T-helper 1 cell (primary cell): ENCODE data around the gene ADIPOQ.
"Not testable (repeated sequence)": the region's sequence is repeated elsewhere in the genome, so short reads cannot be mapped to it uniquely, and the experiment has no call there.

Source experiments
- DNase-seq, 5 donors: peaks; one replicate each; pipeline ENCODE4 v3.0.0-alpha.2; 2012 to 2020

ADIPOQ gene

DNA sequence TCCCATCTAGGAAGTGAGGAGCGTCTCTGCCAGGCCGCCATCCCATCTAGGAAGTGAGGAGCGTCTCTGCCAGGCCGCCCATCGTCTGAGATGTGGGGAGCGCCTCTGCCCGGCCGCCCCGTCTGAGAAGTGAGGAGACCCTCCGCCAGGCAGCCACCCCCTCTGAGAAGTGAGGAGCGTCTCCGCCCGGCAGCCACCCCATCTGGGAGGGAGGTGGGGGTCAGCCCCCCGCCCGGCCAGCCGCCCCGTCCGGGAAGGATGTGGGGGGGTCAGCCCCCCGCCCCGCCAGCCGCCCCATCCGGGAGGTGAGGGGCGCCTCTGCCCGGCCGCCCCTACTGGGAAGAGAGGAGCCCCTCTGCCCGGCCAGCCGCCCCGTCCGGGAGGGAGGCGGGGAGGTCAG lies 31.3 kb downstream of the ADIPOQ start:
- not testable (repeated sequence) for DNase-seq

GRCh38 chr3:186874216-186874615 lies 31.7 kb downstream of the ADIPOQ start:
- DNase-seq: not testable (repeated sequence)

- DNase-seq: not testable (repeated sequence)
Observed at GRCh38 chr3:186874841-186875240, 32.3 kb downstream of the ADIPOQ start.

GRCh38 chr3:186875708-186876107 lies 33.2 kb downstream of the ADIPOQ start:
- no peak for DNase-seq

DNA sequence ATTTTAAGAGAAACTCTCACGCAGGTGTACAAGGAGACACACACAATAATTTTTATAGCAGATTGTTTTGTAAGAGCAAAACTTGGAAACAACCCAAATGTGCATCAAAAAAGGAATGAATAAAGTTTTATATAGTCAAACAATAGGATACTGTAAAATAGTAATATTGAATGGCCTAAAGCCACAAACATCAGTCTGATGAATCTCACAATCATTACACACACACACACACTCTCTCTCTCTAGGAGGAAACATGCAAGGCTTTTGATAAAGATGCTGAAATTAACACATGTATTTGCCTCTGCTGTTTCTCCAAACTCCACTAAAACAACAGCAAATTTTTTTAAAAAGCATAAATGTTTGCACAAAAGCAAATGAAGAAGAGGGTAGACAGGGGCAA lies 37.3 kb downstream of the ADIPOQ start:
- peak in 1 of 5 donors; percentile 28 for DNase-seq

GRCh38 chr3:186880406-186880805 lies 37.9 kb downstream of the ADIPOQ start:
- peak in 1 of 5 donors; percentile 79 for DNase-seq

- DNase-seq: peak in 1 of 5 donors; percentile 68
Observed at GRCh38 chr3:186882150-186882524, 39.6 kb downstream of the ADIPOQ start.

- peak in 1 of 5 donors; percentile 89 for DNase-seq
Observed at GRCh38 chr3:186882881-186883685, 40.6 kb downstream of the ADIPOQ start.

DNA sequence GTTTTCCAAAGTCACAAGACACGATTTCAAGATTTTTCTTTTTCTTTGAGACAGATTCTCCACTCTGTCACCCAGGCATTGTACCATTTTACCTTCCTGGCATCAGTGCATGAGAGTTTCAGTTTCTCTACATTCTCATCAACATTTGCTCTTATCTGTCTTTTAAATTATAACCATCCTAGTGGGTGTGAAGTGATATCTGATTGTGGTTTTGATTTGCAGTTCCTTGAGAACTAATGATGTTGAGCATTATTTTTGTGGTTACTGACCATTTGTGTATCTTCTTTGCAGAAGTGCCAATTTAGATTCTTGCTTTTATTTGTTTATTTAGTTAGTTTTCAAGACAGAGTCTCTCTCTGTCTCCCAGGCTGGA lies 41.2 kb downstream of the ADIPOQ start:
- peak in 1 of 5 donors; percentile 58 for DNase-seq

GRCh38 chr3:186884868-186885267 lies 42.4 kb downstream of the ADIPOQ start:
- DNase-seq: not testable (repeated sequence)

DNA sequence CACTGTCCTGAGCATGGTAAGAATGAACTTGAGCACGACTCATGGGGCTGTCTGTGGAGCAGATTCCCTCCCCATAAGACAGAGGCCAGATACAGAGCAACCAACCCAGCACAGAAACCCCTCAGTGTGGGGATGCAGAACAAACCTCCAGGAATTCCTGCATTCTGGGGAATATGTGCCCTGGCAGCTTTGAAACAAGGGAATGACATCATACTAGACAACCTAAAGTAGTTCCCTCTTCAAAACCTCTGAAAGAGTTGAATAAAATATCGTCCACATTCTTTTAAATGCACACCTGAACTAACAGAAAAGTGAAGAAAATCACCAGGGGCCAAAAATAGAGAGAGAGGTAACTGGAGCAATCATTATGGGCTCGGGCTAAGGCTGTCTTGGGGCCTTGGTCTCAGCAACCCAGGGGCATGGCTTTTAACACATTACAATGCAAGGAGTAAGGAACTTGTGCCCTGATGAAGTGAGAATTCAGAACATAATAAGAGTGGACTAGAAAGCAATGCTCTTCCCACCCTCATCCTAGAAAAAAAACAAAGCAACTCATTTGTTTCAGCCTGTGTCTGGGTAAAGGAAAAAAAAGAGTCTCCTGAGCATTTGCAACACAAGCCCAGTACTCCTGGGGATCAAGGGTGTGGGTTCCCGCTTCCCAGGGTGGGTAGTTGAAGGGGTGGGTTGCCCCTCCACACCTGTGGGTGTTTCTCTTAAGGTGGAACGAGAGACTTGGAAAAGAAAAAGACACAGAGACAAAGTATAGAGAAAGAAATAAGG lies 43.9 kb downstream of the ADIPOQ start:
- no peak for DNase-seq

DNA sequence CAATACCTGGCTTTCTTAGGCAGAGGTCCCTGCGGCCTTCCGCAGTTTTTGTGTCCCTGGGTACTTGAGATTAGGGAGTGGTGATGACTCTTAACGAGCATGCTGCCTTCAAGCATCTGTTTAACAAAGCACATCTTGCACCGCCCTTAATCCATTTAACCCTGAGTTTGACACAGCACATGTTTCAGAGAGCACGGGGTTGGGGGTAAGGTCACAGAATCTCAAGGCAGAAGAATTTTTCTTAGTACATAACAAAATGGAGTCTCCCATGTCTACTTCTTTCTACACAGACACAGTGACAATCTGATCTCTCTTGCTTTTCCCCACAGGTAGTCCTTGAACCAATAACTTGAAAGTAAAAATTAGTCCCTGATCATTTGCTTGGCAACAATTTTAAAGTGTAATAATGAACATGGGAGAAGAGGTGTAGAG lies 45.0 kb downstream of the ADIPOQ start:
- not testable (repeated sequence) for DNase-seq

DNA sequence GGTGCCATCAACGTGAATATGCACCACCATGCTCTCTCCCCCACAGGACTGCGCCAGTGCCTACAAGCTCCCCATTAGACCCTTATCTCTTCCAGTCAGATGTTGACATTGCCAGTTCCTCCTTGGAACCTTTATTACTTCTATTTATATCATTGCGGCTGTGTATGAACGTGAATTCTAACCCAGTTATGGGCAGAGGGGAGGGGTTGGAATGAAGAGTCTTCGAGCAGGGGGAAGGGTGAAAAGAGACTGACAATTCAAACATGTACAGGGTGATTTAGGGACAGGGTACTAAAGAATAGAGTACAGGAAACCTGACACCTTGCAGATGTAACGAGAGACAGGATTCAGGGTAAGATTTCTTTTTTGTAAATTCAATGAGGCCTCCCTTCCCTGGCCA lies 46.1 kb downstream of the ADIPOQ start:
- no peak for DNase-seq

DNA sequence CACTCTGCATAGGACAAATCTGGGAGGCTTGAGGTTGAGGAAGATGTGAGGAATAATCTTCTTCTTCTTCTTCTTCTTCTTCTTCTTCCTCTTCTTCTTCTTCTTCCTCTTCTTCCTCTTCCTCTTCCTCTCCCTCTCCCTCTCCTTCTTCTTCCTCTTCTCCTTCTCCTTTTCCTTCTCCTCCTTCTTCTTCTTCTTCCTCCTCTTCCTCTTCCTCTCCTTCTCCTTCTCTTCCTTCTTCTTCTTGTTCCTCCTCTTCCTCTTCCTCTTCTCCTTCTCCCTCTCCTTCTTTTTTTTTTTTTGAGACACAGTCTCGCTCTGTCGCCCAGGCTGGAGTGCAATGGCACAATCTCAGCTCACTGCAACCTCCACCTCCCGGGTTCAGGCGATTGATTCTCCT lies 47.2 kb downstream of the ADIPOQ start:
- not testable (repeated sequence) for DNase-seq

DNA sequence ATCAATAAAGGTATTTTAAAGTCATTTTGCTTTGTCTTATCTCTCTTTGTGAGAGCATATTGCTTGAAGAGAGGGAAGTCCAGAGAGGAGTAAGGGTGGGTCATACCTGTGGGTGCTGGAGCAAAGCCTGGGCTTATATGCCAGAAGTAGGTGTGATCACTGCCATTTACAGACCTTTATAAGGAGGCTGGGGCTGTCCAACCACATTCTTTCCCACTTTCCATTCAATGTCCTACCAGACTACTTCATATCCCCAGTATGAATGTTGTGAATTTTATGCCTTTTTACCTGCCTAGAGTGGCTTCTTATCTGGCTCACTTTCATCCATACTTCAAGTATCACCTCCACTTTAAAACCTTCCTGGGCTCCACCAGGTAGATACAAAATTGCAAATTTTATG lies 48.4 kb downstream of the ADIPOQ start:
- DNase-seq: no peak

GRCh38 chr3:186893071-186893470 lies 50.6 kb downstream of the ADIPOQ start:
- DNase-seq: not testable (repeated sequence)

- no peak for DNase-seq
Observed at GRCh38 chr3:186895406-186895805, 52.9 kb downstream of the ADIPOQ start.

GRCh38 chr3:186896006-186896405 lies 53.5 kb downstream of the ADIPOQ start:
- DNase-seq: no peak

DNA sequence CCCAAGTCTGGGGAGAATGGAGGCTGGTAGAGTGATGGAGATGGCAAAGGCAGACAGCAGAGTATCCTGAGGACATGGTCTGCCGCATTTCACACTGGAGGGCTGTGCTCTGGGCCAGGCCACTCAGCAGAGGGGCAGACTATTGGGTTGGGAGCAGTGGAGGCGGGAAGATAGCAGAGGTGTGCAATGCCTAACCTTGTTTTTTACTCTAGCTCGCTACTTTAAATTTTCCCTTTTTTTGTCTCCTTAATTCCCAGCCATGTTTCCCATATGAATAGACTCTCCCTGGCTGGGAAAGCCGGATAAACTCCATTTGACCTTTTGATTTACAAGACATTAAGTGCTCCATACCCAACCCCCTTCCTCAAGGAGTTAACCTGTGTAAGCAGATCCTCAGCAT lies 54.4 kb downstream of the ADIPOQ start:
- no peak for DNase-seq

GRCh38 chr3:186901135-186901734 lies 58.7 kb downstream of the ADIPOQ start:
- peak in 1 of 5 donors; percentile 83 for DNase-seq

- DNase-seq: no peak
Observed at GRCh38 chr3:186902154-186902553, 59.6 kb downstream of the ADIPOQ start.

- no peak for DNase-seq
Observed at GRCh38 chr3:186902713-186903112, 60.2 kb downstream of the ADIPOQ start.

GRCh38 chr3:186903676-186904075 lies 61.2 kb downstream of the ADIPOQ start:
- DNase-seq: not testable (repeated sequence)
